ENCODE measurements around the gene USP6. TPM values are rescaled to one million over a fixed set of nuclear protein-coding genes. Genes with fewer than 3 reads are reported as not detected.

The USP6 gene
- total and polyA plus RNA-seq, 2 of the 13 experiments (the other 11 are each of a cell fraction or from before 2014, with no cell fraction given) = 0.04 TPM; not detected in 1

- TF ChIP-seq ZNF75D (CRISPR knock-in tag; IDR thresholded peaks at IDR 0.05; ENCODE audit: borderline replicate concordance) = no peak
- TF ChIP-seq ATF7 (IDR thresholded peaks at IDR 0.05) = 0 out of 2 replicates have a peak, but pooled peaks have one; percentile 5
- TF ChIP-seq ATF7 (CRISPR knock-in tag; IDR thresholded peaks at IDR 0.05) = no peak
- no peak for TF ChIP-seq CHCHD3 (CRISPR knock-in tag; IDR thresholded peaks at IDR 0.05)
- no peak for TF ChIP-seq ISL2 (CRISPR knock-in tag; IDR thresholded peaks at IDR 0.05)
- no peak for TF ChIP-seq FOXM1 (CRISPR knock-in tag; IDR thresholded peaks at IDR 0.05)
- no peak for TF ChIP-seq NFKBIZ (CRISPR knock-in tag; IDR thresholded peaks at IDR 0.05)
- 0 out of 2 replicates have a peak, but pooled peaks have one; percentile 5 for TF ChIP-seq RFX1 (IDR thresholded peaks at IDR 0.05)
- TF ChIP-seq PAXIP1 (CRISPR knock-in tag; conservative IDR thresholded peaks at IDR 0.05) = 0 out of 2 replicates have a peak, but pooled peaks have one; percentile 18
- TF ChIP-seq AHR (CRISPR knock-in tag; IDR thresholded peaks at IDR 0.05) = no peak
- 0 out of 2 replicates have a peak, but pooled peaks have one; percentile 34 for TF ChIP-seq ARID3A (IDR thresholded peaks at IDR 0.05; ENCODE audit: low read depth, low read length)
- peak; percentile 81 for TF ChIP-seq FOSL2 (CRISPR knock-in tag; IDR thresholded peaks at IDR 0.05)
- TF ChIP-seq ZNF557 (CRISPR knock-in tag; IDR thresholded peaks at IDR 0.05) = no peak
- TF ChIP-seq EED (CRISPR knock-in tag; IDR thresholded peaks at IDR 0.05) = no peak
- TF ChIP-seq ARID5B (CRISPR knock-in tag; IDR thresholded peaks at IDR 0.05) = peak; percentile 54; the same call in 1 of the 2 replicates
- no peak for TF ChIP-seq ZNF362 (CRISPR knock-in tag; IDR thresholded peaks at IDR 0.05; ENCODE audit: borderline replicate concordance)
- peak in 1 of 2 experiments; percentile 14; a peak in 1 of 4 replicates for TF ChIP-seq ATF4 (CRISPR knock-in tag; IDR thresholded peaks at IDR 0.05)
- TF ChIP-seq KLF12 (CRISPR knock-in tag; IDR thresholded peaks at IDR 0.05; ENCODE audit: borderline replicate concordance) = no peak
- TF ChIP-seq ZNF703 (CRISPR knock-in tag; IDR thresholded peaks at IDR 0.05; ENCODE audit: borderline replicate concordance) = no peak
- no peak for TF ChIP-seq ZNF224 (CRISPR knock-in tag; IDR thresholded peaks at IDR 0.05)
These were observed 46.1 kb upstream of the USP6 start (continued) for GRCh38 chr17:5069724-5070123.

Measured in HepG2 (cell line).